ENCODE data around the gene KXD1. TPM values are rescaled to one million over a fixed set of nuclear protein-coding genes. Genes with fewer than 3 reads are reported as not detected.
"Not testable (repeated sequence)": the region's sequence is repeated elsewhere in the genome, so short reads cannot be mapped to it uniquely, and the experiment has no call there.

KXD1 gene
- total RNA-seq, 1 donor from 2014 or later, result 97.2 TPM

DNA sequence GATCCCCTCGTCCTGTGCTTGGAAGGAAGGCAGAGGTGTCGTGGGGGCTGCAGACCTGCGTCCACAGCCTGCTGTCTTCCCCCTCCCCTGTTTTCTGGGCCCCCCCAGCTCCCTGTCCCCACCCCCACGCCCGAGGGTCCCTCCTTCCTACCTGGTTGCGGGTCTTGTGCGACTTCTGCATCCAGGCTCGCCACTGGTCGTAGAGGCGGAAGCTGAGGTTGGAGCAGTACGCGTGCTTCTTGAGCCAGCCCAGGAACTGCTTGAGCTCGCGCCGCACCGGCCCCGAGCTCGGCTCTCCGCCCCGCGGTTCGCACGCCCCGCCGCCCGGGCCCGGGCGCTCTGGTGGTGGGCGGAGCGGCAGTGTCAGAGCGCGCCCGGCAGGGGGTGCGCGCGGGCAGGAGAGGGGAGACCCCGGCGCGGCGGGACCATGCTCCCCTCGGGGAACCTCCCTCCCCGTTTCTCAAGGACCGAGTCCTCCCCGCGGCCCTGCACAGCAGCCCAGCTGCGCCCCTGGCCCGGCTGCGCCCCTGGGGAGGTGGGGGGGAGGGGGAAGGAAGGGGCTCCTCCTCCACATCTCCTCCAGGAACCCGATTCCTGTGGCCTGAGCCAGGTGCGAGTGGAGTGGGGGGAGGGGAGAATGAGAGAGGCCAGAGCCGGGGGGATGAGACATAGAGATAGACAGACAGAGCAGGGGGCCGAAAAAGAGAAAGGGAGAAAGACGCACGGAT is 36.6 kb downstream of the KXD1 start:
- DNase-seq (ENCODE audit: low spot score), result peak; percentile 86
- intact Hi-C loops (cut with DNase I), result loop anchor here (5.0 to 10.0 kb wide), 2 partner anchors 81 to 253 kb away; no protein-coding TSS in a partner anchor
- ATAC-seq, result peak; percentile 66

DNA sequence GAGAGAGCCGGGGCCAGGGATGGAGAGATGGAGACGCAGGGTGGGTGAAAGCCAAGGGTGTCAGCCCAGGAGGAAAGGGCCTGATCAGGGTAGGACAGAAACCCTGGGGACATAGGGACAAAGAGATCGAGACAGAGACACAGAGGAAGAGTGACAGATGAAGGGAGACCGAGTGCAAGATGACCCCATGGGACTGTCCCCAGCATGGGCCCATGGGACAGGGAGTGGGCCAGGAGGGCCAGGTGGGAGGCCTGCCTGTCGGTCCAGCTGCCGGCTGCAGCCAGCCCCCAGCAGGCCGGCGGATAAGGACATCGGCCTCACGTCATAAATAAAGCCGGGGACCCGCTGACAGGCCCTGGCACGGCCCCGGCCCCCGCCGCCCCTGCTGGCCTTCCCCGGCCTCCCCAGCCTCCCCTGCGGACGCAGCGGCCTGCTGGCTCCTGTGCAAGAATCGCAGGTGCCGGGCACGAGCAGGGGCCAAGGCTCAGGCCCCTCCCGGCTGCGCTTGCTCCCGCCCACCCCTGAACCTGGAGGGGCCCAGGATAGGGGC is 37.2 kb downstream of the KXD1 start:
- DNase-seq (ENCODE audit: low spot score) (no peak), ATAC-seq (no peak)
- intact Hi-C loops (cut with DNase I), result loop anchor here (5.0 to 10.0 kb wide), 2 partner anchors 80 to 252 kb away; no protein-coding TSS in a partner anchor

DNA sequence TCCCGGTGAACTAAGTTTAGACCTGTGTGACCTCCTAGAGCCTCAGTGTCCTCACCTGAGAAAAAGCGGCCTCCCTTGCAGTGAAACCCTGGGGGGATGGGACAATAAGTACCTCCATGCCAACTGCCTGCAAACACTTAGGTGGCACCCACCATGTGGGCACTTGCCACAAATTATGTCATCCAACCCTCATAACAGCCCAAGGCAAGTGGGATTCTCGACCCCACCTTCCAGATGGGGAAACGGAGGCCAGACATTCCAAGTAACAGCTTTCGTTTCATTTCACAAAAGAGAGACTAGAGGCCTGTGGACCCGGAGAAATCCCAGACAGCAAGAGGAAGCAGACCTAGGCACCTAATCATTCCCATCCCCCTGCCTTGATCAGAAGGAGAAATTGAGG is 37.8 kb downstream of the KXD1 start:
- DNase-seq (ENCODE audit: low spot score) (no peak), ATAC-seq (no peak)
- intact Hi-C loops (cut with DNase I), result loop anchor here (10.0 kb wide), 1 partner anchor 79 kb away; no protein-coding TSS in a partner anchor

DNA sequence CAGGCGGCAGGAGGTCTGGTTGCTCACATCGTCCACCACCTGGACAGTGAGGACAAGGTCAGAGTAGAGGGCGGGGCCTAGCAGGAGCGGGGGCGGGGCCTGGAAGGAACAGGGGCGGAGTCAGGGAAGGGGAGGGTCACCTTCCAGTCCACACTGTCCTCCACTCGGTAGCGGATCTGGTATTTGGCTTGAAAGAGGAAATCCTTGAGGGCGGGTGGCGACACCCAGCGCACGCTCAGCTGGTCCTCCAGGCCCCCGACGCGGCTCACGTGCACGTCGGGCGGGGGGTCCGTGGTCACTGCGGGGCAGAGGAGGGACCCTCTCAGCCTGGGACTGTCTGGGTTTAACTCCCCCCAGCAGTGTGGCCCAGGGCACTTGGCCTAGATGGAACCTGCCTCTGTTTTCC is 39.1 kb downstream of the KXD1 start:
- DNase-seq (ENCODE audit: low spot score) (peak; percentile 78), ATAC-seq (no peak)
- intact Hi-C loops (cut with DNase I), result loop anchor here (10.0 kb wide), 1 partner anchor 78 kb away; no protein-coding TSS in a partner anchor

GRCh38 chr19:18597809-18598660 is 40.4 kb downstream of the KXD1 start:
- intact Hi-C loops (cut with DNase I), result loop anchor here (10.0 kb wide), 1 partner anchor 77 kb away; no protein-coding TSS in a partner anchor
- DNase-seq (ENCODE audit: low spot score) (no peak), ATAC-seq (no peak)

- no peak for ATAC-seq
- intact Hi-C loops (cut with DNase I), result loop anchor here (10.0 kb wide), 1 partner anchor 75 kb away; no protein-coding TSS in a partner anchor
- DNase-seq (ENCODE audit: low spot score), result no peak
Observed at GRCh38 chr19:18599485-18599884, 41.8 kb downstream of the KXD1 start.

DNA sequence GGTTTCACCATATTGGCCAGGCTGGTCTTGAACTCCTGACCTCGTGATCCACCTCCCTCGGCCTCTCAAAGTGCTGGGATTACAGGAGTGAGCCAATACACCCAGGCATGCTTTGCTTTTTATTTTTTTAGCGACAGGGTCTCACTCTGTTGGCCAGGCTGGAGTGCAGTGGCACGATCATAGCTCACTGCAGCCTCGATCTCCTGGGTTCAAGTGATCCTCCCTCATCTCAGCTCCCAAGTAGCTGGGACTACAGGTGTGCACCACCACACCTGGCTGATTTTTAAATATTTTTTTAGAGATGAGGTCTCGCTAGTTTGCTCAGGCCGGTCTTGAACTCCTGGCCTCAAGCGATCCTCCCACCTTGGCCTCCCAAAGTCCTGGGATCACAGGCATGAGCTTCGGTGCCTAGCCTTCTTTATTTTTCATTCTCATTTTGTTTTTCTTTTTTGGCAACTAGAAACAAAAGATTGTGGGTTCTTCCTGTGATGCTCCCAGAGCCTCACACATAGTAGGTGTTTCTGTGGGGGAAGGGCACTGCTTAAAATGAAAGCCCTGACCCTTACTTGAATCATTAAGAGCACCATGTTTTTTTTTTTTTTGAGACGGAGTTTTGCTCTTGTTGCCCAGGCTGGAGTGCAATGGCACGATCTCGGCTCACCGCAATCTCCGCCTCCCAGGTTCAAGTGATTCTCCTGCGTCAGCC is 43.2 kb downstream of the KXD1 start:
- intact Hi-C loops (cut with DNase I), result not testable (repeated sequence)

DNA sequence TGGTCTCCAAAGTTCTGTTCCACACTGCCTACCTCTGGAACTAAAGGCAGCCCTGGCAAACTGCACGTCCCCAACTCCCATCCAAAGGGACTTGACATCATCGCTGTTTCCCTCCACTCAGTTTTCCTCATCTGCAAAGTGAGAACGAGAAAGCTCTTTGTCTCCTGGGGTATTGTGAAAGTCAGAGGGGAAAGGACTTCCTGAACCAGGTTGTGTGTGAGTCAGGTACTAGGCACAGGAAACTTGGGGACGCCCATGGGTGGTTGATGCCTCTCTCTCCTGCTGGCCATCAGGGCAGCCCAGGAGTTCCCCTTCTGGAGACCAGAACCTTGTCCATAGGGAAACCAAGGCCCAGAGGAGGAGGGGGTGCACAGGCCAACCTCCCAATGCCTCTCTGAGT is 44.2 kb downstream of the KXD1 start:
- ATAC-seq, result no peak
- intact Hi-C loops (cut with DNase I), result no loop called here

More for the DNA sequence above, 43.2 kb downstream of the KXD1 start:
- DNase-seq (ENCODE audit: low spot score); ATAC-seq: not testable (repeated sequence)

GRCh38 chr19:18603255-18603957 is 45.7 kb downstream of the KXD1 start:
- ATAC-seq, result no peak
- no peak for DNase-seq (ENCODE audit: low spot score)
- intact Hi-C loops (cut with DNase I), result no loop called here

More for the DNA sequence above, 44.2 kb downstream of the KXD1 start:
- no peak for DNase-seq (ENCODE audit: low spot score)

DNA sequence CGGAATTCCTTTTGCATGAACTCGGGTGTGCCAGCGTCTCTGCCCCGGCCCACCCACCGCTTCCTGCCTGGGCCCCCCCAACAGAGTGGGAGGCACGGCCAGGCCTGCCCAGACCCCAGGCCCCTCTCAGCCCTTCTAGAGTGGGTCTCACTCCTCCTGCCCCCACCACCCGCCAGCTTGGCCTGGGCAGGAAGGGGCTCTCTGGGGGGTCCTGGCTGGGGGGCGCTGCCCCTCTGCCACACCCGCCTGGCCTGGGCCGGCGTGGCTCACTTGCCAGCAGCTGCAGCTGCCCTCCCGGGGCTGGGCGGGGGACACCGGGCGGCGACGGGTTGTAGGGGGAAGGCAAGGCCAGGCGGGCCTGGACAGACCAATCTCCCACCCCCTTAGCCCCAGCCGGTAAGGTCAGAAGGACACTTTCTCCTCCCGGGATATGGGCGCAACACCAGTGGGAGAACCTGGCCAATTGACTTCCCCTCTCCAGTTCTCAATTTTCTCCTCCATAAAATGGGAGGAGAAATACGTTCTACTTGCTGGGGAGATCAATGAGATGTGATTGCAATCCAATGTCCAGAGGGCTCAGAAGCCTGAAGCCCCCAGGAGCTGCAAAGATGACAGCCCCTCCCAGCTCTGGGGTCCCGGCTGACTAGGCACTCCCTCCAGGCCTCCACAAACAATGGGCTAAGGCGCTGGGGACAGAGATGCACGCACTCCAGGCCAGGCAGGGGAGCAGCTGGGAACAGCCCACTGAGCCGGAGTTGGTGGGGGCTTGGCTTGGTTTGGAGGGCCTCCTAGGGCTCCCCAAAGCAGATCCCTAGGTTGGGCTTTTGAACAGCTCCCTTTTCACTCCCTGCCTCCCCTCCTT is 46.5 kb downstream of the KXD1 start:
- intact Hi-C loops (cut with DNase I), result no loop called here
- DNase-seq (ENCODE audit: low spot score) (no peak), ATAC-seq (no peak)

GRCh38 chr19:18604820-18605159 is 47.1 kb downstream of the KXD1 start:
- no peak for ATAC-seq
- intact Hi-C loops (cut with DNase I), result no loop called here
- no peak for DNase-seq (ENCODE audit: low spot score)

DNA sequence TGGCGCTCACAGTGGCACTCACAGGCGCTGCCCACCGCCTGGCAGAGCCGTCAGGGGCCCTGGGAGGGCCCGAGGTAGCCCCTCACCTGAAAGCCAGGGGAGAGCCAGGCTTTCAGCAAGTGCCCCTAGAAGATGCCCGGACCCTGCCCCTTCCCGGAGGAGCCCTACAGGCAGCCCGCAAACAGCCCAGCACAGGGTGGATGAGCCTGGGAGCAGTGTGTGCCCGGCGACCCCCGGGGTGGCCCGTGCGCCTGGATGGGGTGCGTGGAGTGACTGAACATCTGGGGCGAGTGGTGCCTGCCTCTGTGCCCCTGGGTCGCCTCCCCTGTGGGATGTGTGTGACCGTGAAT is 47.5 kb downstream of the KXD1 start:
- DNase-seq (ENCODE audit: low spot score) (no peak), ATAC-seq (peak; percentile 16)
- intact Hi-C loops (cut with DNase I), result no loop called here

- no peak for DNase-seq (ENCODE audit: low spot score)
Observed at GRCh38 chr19:18605546-18606280, 48.0 kb downstream of the KXD1 start.

GRCh38 chr19:18606281-18607225 is 48.9 kb downstream of the KXD1 start, which contains the start of gene CRLF1:
Gene CRLF1 (minus strand): TSS chr19:18606799. CDS start chr19:18606656, 143 bp downstream.
- peak; percentile 8 for ATAC-seq
- DNase-seq (ENCODE audit: low spot score), result no peak
- intact Hi-C loops (cut with DNase I), result no loop called here

More at GRCh38 chr19:18605546-18606280, 48.0 kb downstream of the KXD1 start:
- intact Hi-C loops (cut with DNase I), result no loop called here
- ATAC-seq, result peak; percentile 4

- intact Hi-C loops (cut with DNase I), result no loop called here
Observed at GRCh38 chr19:18607226-18608101, 49.8 kb downstream of the KXD1 start.

More at GRCh38 chr19:18607226-18608101, 49.8 kb downstream of the KXD1 start:
- DNase-seq (ENCODE audit: low spot score) (no peak), ATAC-seq (peak; percentile 5)
